Measurements from ENCODE around the gene TNP1.

The TNP1 gene

GRCh38 chr2:216904554-216904953, 44.7 kb upstream of the TNP1 start:
- H4K8ac ChIP-seq (ENCODE audit: low read length), result no peak overlapping the region
- H2BK12ac ChIP-seq (ENCODE audit: low read length in 2 of 2), result no peak overlapping the region
- H2BK5ac ChIP-seq (ENCODE audit: low read depth, low read length, poor library complexity, severe bottlenecking), result no peak overlapping the region
- no peak for DNase-seq
- H3K14ac ChIP-seq (ENCODE audit: low read length in 2 of 2), result no peak overlapping the region
- H3K23ac ChIP-seq (ENCODE audit: low read length in 2 of 2), result no peak overlapping the region
- H3K27ac ChIP-seq (ENCODE audit: low read length, poor library complexity, severe bottlenecking), result no peak overlapping the region
- H2AFZ ChIP-seq (ENCODE audit: low read depth, low read length), result no peak overlapping the region
- H3K18ac ChIP-seq (ENCODE audit: low read depth in 1 of 2, low read length in 2 of 2), result no peak overlapping the region
- no peak overlapping the region for H2BK15ac ChIP-seq (ENCODE audit: low read depth, poor library complexity, severe bottlenecking)
- no peaks in the 10 kb centered on the region for H3K27me3 ChIP-seq (ENCODE audit: control insufficient read depth in 1 of 2, insufficient read depth in 1 of 2, low read length in 2 of 2)
- WGBS, result 92% methylated on average over 1 of the region's 2 CpGs
- peaks cover 3% of the 10 kb centered on the region for H3K9me3 ChIP-seq (ENCODE audit: control insufficient read depth, low read length)
- H2AK5ac ChIP-seq (ENCODE audit: low read length, severe bottlenecking), result no peak overlapping the region
- H3K36me3 ChIP-seq (ENCODE audit: control insufficient read depth in 1 of 2, insufficient read depth in 2 of 2, low read depth in 1 of 2, low read length in 2 of 2), result no peaks in the 10 kb centered on the region
- H2BK120ac ChIP-seq (ENCODE audit: low read depth, low read length), result no peak overlapping the region
- H3K4me2 ChIP-seq (ENCODE audit: low read length, poor library complexity, severe bottlenecking), result no peak overlapping the region
- H3K4me3 ChIP-seq (ENCODE audit: insufficient read depth in 1 of 2, low read depth in 1 of 2, low read length in 2 of 2), result no peak overlapping the region
- no peaks in the 10 kb centered on the region for H3K79me1 ChIP-seq (replicated peaks; ENCODE audit: low read length, poor library complexity, severe bottlenecking)
- H4K91ac ChIP-seq (ENCODE audit: low read length), result no peak overlapping the region
- H3K4ac ChIP-seq (ENCODE audit: low read depth in 1 of 2, low read length in 2 of 2), result no peak overlapping the region
- no peak overlapping the region for H3K9ac ChIP-seq (ENCODE audit: low read length)
- no peaks in the 10 kb centered on the region for H3K4me1 ChIP-seq (ENCODE audit: control insufficient read depth, insufficient read depth, low read depth, low read length)

GRCh38 chr2:216903470-216903869, 43.6 kb upstream of the TNP1 start:
- Histone ChIP-seq H3K79me1 (replicated peaks; ENCODE audit: low read length, poor library complexity, severe bottlenecking) (no peaks in the 10 kb centered on the region), H3K27me3 (ENCODE audit: control insufficient read depth in 1 of 2, insufficient read depth in 1 of 2, low read length in 2 of 2) (no peaks in the 10 kb centered on the region), H2BK120ac (ENCODE audit: low read depth, low read length) (no peak overlapping the region), H3K4ac (ENCODE audit: low read depth in 1 of 2, low read length in 2 of 2) (no peak overlapping the region), H4K91ac (ENCODE audit: low read length) (no peak overlapping the region), H4K8ac (ENCODE audit: low read length) (no peak overlapping the region), H2BK15ac (ENCODE audit: low read depth, poor library complexity, severe bottlenecking) (no peak overlapping the region), H2AK5ac (ENCODE audit: low read length, severe bottlenecking) (no peak overlapping the region), H2BK12ac (ENCODE audit: low read length in 2 of 2) (no peak overlapping the region), H2BK5ac (ENCODE audit: low read depth, low read length, poor library complexity, severe bottlenecking) (no peak overlapping the region), H2AFZ (ENCODE audit: low read depth, low read length) (no peak overlapping the region), H3K27ac (ENCODE audit: low read length, poor library complexity, severe bottlenecking) (no peak overlapping the region), H3K9me3 (ENCODE audit: control insufficient read depth, low read length) (peaks cover 3% of the 10 kb centered on the region), H3K4me1 (ENCODE audit: control insufficient read depth, insufficient read depth, low read depth, low read length) (no peaks in the 10 kb centered on the region), H3K18ac (ENCODE audit: low read depth in 1 of 2, low read length in 2 of 2) (no peak overlapping the region), H3K4me2 (ENCODE audit: low read length, poor library complexity, severe bottlenecking) (no peak overlapping the region), H3K23ac (ENCODE audit: low read length in 2 of 2) (no peak overlapping the region), H3K9ac (ENCODE audit: low read length) (no peak overlapping the region), H3K14ac (ENCODE audit: low read length in 2 of 2) (no peak overlapping the region), H3K4me3 (ENCODE audit: insufficient read depth in 1 of 2, low read depth in 1 of 2, low read length in 2 of 2) (no peak overlapping the region), H3K36me3 (ENCODE audit: control insufficient read depth in 1 of 2, insufficient read depth in 2 of 2, low read depth in 1 of 2, low read length in 2 of 2) (no peaks in the 10 kb centered on the region)
- WGBS, result 89% methylated on average over 3 of the region's 3 CpGs
- no peak for DNase-seq

GRCh38 chr2:216901273-216901672, 41.4 kb upstream of the TNP1 start:
- Histone ChIP-seq H2AFZ (ENCODE audit: low read depth, low read length) (no peak overlapping the region), H3K23ac (ENCODE audit: low read length in 2 of 2) (no peak overlapping the region), H2AK5ac (ENCODE audit: low read length, severe bottlenecking) (no peak overlapping the region), H3K14ac (ENCODE audit: low read length in 2 of 2) (no peak overlapping the region), H3K9ac (ENCODE audit: low read length) (no peak overlapping the region), H4K91ac (ENCODE audit: low read length) (no peak overlapping the region), H3K18ac (ENCODE audit: low read depth in 1 of 2, low read length in 2 of 2) (no peak overlapping the region), H3K4me3 (ENCODE audit: insufficient read depth in 1 of 2, low read depth in 1 of 2, low read length in 2 of 2) (no peak overlapping the region), H2BK120ac (ENCODE audit: low read depth, low read length) (no peak overlapping the region), H2BK5ac (ENCODE audit: low read depth, low read length, poor library complexity, severe bottlenecking) (no peak overlapping the region), H3K27me3 (ENCODE audit: control insufficient read depth in 1 of 2, insufficient read depth in 1 of 2, low read length in 2 of 2) (no peaks in the 10 kb centered on the region), H3K27ac (ENCODE audit: low read length, poor library complexity, severe bottlenecking) (no peak overlapping the region), H2BK15ac (ENCODE audit: low read depth, poor library complexity, severe bottlenecking) (no peak overlapping the region), H3K9me3 (ENCODE audit: control insufficient read depth, low read length) (peaks cover 3% of the 10 kb centered on the region), H3K4ac (ENCODE audit: low read depth in 1 of 2, low read length in 2 of 2) (no peak overlapping the region), H3K4me2 (ENCODE audit: low read length, poor library complexity, severe bottlenecking) (no peak overlapping the region), H3K36me3 (ENCODE audit: control insufficient read depth in 1 of 2, insufficient read depth in 2 of 2, low read depth in 1 of 2, low read length in 2 of 2) (no peaks in the 10 kb centered on the region), H2BK12ac (ENCODE audit: low read length in 2 of 2) (no peak overlapping the region), H3K4me1 (ENCODE audit: control insufficient read depth, insufficient read depth, low read depth, low read length) (no peaks in the 10 kb centered on the region), H3K79me1 (replicated peaks; ENCODE audit: low read length, poor library complexity, severe bottlenecking) (no peaks in the 10 kb centered on the region), H4K8ac (ENCODE audit: low read length) (no peak overlapping the region)
- DNase-seq, result no peak
- 94% methylated on average over 2 of the region's 2 CpGs for whole genome bisulfite sequencing

- Histone ChIP-seq H3K4me3 (ENCODE audit: insufficient read depth in 1 of 2, low read depth in 1 of 2, low read length in 2 of 2) (no peak overlapping the region), H3K18ac (ENCODE audit: low read depth in 1 of 2, low read length in 2 of 2) (no peak overlapping the region), H3K27me3 (ENCODE audit: control insufficient read depth in 1 of 2, insufficient read depth in 1 of 2, low read length in 2 of 2) (no peaks in the 10 kb centered on the region), H2BK120ac (ENCODE audit: low read depth, low read length) (no peak overlapping the region), H4K91ac (ENCODE audit: low read length) (no peak overlapping the region), H3K14ac (ENCODE audit: low read length in 2 of 2) (no peak overlapping the region), H3K9me3 (ENCODE audit: control insufficient read depth, low read length) (peaks cover 3% of the 10 kb centered on the region), H2BK15ac (ENCODE audit: low read depth, poor library complexity, severe bottlenecking) (no peak overlapping the region), H3K4me2 (ENCODE audit: low read length, poor library complexity, severe bottlenecking) (no peak overlapping the region), H2AFZ (ENCODE audit: low read depth, low read length) (no peak overlapping the region), H3K36me3 (ENCODE audit: control insufficient read depth in 1 of 2, insufficient read depth in 2 of 2, low read depth in 1 of 2, low read length in 2 of 2) (no peaks in the 10 kb centered on the region), H2BK5ac (ENCODE audit: low read depth, low read length, poor library complexity, severe bottlenecking) (no peak overlapping the region), H4K8ac (ENCODE audit: low read length) (no peak overlapping the region), H2BK12ac (ENCODE audit: low read length in 2 of 2) (no peak overlapping the region), H3K4me1 (ENCODE audit: control insufficient read depth, insufficient read depth, low read depth, low read length) (no peaks in the 10 kb centered on the region), H2AK5ac (ENCODE audit: low read length, severe bottlenecking) (no peak overlapping the region), H3K23ac (ENCODE audit: low read length in 2 of 2) (no peak overlapping the region), H3K79me1 (replicated peaks; ENCODE audit: low read length, poor library complexity, severe bottlenecking) (no peaks in the 10 kb centered on the region), H3K4ac (ENCODE audit: low read depth in 1 of 2, low read length in 2 of 2) (no peak overlapping the region), H3K27ac (ENCODE audit: low read length, poor library complexity, severe bottlenecking) (no peak overlapping the region), H3K9ac (ENCODE audit: low read length) (no peak overlapping the region)
- DNase-seq, result no peak
Observed at GRCh38 chr2:216900406-216900805, 40.5 kb upstream of the TNP1 start.

Data from mesenchymal stem cell (in vitro differentiated cells and primary cell).